DOHH2 (cell line): ENCODE measurements around the gene TBCK.

Source experiments
- H3F3A ChIP-seq: fragments of 200-600 bp; sonication (generic), shearing (Covaris generic); 2 replicates; pipeline ENCODE4 v1.6.0; 2016; ENCODE audit warnings: antibody characterized with exemption, mild to moderate bottlenecking; ENCODE audit not compliant: control insufficient read depth, insufficient read depth
- H3K27ac ChIP-seq: fragments of 200-600 bp; sonication (generic); 2 replicates; pipeline ENCODE4 v1.5.1; 2014; ENCODE audit warnings: low read depth, mild to moderate bottlenecking, low read length, moderate library complexity
- H3K27me3 ChIP-seq: fragments of 200-600 bp; sonication (generic); 2 replicates; pipeline ENCODE4 v1.6.1; 2014; ENCODE audit warnings: mild to moderate bottlenecking, low read length, mixed read lengths; ENCODE audit not compliant: control insufficient read depth
- H3K36me3 ChIP-seq: fragments of 200-600 bp; sonication (generic); 2 replicates; pipeline ENCODE4 v1.6.1; 2014; ENCODE audit warnings: mild to moderate bottlenecking, low read length, moderate library complexity, mixed read lengths; ENCODE audit not compliant: control insufficient read depth
- H3K4me1 ChIP-seq: fragments of 200-600 bp; sonication (generic); 2 replicates; pipeline ENCODE4 v1.6.1; 2014; ENCODE audit warnings: mild to moderate bottlenecking, low read length, mixed read lengths; ENCODE audit not compliant: control insufficient read depth
- H3K4me2 ChIP-seq: fragments of 200-600 bp; sonication (generic); 2 replicates; pipeline ENCODE4 v1.6.0; 2014; ENCODE audit warnings: mild to moderate bottlenecking, low read length, moderate library complexity
- H3K4me3 ChIP-seq: fragments of 200-600 bp; sonication (generic); 2 replicates; pipeline ENCODE4 v1.5.1; 2014; ENCODE audit warnings: mild to moderate bottlenecking, low read length, mixed read lengths
- H3K79me2 ChIP-seq: fragments of 200-600 bp; sonication (generic); 2 replicates; pipeline ENCODE4 v1.6.1; 2014; ENCODE audit warnings: mild to moderate bottlenecking, low read length, mixed read lengths; ENCODE audit not compliant: control insufficient read depth
- H3K9me2 ChIP-seq: fragments of 200-600 bp; sonication (generic); replicated peaks from 2 replicates; pipeline ENCODE4 v1.6.1; 2014; ENCODE audit warnings: mild to moderate bottlenecking, low read length, mixed read lengths; ENCODE audit not compliant: control insufficient read depth
- H3K9me3 ChIP-seq: fragments of 200-600 bp; sonication (generic); 2 replicates; pipeline ENCODE4 v1.6.1; 2014; ENCODE audit warnings: antibody characterized with exemption, low read length, mixed read lengths; ENCODE audit not compliant: control insufficient read depth, insufficient read depth
- H4K20me1 ChIP-seq: fragments of 200-600 bp; sonication (generic); 2 replicates; pipeline ENCODE4 v1.6.0; 2014; ENCODE audit warnings: low read depth, mild to moderate bottlenecking, antibody characterized with exemption, low read length, moderate library complexity; ENCODE audit not compliant: control insufficient read depth, insufficient read depth
- CTCF ChIP-seq: fragments of 200-600 bp; sonication (generic); IDR thresholded peaks from one replicate; pipeline ENCODE4 v1.5.1; 2014; ENCODE audit warnings: antibody characterized with exemption, mild to moderate bottlenecking, low read depth, low read length; ENCODE audit not compliant: poor library complexity, severe bottlenecking
- EZH2phosphoT487 ChIP-seq: fragments of 200-600 bp; sonication (generic); IDR thresholded peaks from 2 replicates; pipeline ENCODE4 v1.6.1; 2017; ENCODE audit warnings: borderline replicate concordance, mild to moderate bottlenecking, antibody characterized with exemption, low read length, moderate library complexity, mixed read lengths

The TBCK gene

GRCh38 chr4:106269711-106270110 lies 46.3 kb downstream of the TBCK start:
- Histone ChIP-seq H3F3A (no peaks in the 10 kb centered on the region), H3K27me3 (no peaks in the 10 kb centered on the region), H3K36me3 (peaks cover 3% of the 10 kb centered on the region; the same call in 1 of the 2 replicates), H3K4me3 (no peak overlapping the region), H3K4me2 (no peak overlapping the region), H3K9me2 (no peaks in the 10 kb centered on the region; the same call in 1 of the 2 replicates), H4K20me1 (no peaks in the 10 kb centered on the region), H3K27ac (no peak overlapping the region), H3K9me3 (no peaks in the 10 kb centered on the region), H3K79me2 (no peaks in the 10 kb centered on the region), H3K4me1 (no peaks in the 10 kb centered on the region; the same call in 1 of the 2 replicates)
- TF ChIP-seq EZH2phosphoT487 (no peak), CTCF (no peak)

- H3F3A ChIP-seq = no peaks in the 10 kb centered on the region
- TF ChIP-seq CTCF (no peak), EZH2phosphoT487 (no peak)
- no peaks in the 10 kb centered on the region for H3K9me2 ChIP-seq
- H3K36me3 ChIP-seq = no peaks in the 10 kb centered on the region
- no peak overlapping the region for H3K4me2 ChIP-seq
- no peaks in the 10 kb centered on the region for H3K27me3 ChIP-seq
- no peak overlapping the region for H3K4me3 ChIP-seq
- H3K27ac ChIP-seq = no peak overlapping the region
- H3K4me1 ChIP-seq = no peaks in the 10 kb centered on the region
- no peaks in the 10 kb centered on the region for H3K9me3 ChIP-seq
- H4K20me1 ChIP-seq = no peaks in the 10 kb centered on the region
- H3K79me2 ChIP-seq = no peaks in the 10 kb centered on the region
Observed at GRCh38 chr4:106268786-106269185, 47.2 kb downstream of the TBCK start.

- no peak overlapping the region for H3K27ac ChIP-seq
- H3K4me1 ChIP-seq = no peaks in the 10 kb centered on the region
- no peaks in the 10 kb centered on the region for H3F3A ChIP-seq
- no peaks in the 10 kb centered on the region for H4K20me1 ChIP-seq
- no peaks in the 10 kb centered on the region for H3K79me2 ChIP-seq
- H3K36me3 ChIP-seq = no peaks in the 10 kb centered on the region
- no peak overlapping the region for H3K4me2 ChIP-seq
- TF ChIP-seq CTCF (peak; percentile 59), EZH2phosphoT487 (no peak)
- H3K4me3 ChIP-seq = no peak overlapping the region
- H3K9me2 ChIP-seq = no peaks in the 10 kb centered on the region
- H3K9me3 ChIP-seq = no peaks in the 10 kb centered on the region
- no peaks in the 10 kb centered on the region for H3K27me3 ChIP-seq
Observed at GRCh38 chr4:106266201-106266600, 49.8 kb downstream of the TBCK start.

DNA sequence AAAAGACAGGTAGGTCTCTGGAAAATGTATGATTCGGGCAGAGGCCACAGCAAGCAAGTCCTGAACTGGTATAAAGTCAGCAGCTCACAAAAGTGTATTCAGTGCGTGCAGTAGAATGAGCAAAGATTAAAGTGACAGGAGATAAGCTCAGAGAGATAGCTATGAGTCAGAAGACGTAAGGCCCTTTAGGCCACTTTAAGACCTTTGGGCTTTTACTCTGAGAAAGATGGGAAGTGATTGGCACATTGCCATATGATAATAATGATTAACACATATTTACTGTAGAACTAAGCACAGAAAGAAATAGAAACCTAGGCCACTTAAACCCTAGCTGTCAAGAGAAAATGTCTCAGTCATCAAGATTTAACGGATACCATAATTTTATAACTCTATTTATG lies 51.7 kb downstream of the TBCK start:
- no peaks in the 10 kb centered on the region for H3F3A ChIP-seq
- no peaks in the 10 kb centered on the region for H3K4me1 ChIP-seq
- H3K36me3 ChIP-seq = no peaks in the 10 kb centered on the region
- H3K9me2 ChIP-seq = no peaks in the 10 kb centered on the region
- no peak overlapping the region for H3K4me2 ChIP-seq
- TF ChIP-seq CTCF (no peak), EZH2phosphoT487 (no peak)
- no peak overlapping the region for H3K4me3 ChIP-seq
- H3K79me2 ChIP-seq = no peaks in the 10 kb centered on the region
- no peak overlapping the region for H3K27ac ChIP-seq
- no peaks in the 10 kb centered on the region for H4K20me1 ChIP-seq
- no peaks in the 10 kb centered on the region for H3K9me3 ChIP-seq
- H3K27me3 ChIP-seq = no peaks in the 10 kb centered on the region
